Measurements from ENCODE around the gene RPTOR.

The RPTOR gene

DNA sequence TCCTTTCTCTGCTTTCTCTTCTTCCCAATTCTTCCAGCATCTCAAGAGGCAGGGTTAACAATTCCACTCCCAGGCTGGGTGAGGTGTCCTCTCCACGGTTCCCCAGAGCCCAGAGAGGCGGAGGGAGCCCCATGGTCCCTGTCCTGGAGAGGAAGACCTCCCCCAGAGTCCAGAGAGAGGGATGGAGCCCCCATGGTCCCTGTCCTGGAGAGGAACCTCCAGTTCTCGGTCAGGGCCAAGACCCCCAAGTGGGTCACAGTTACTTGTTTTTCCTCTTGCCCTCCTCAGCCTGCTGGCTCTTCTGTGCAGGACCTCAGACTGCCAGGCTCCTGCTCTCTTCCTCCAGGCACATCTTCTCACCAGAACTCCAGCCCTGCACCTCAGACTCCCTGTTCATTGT, 135.2 kb downstream of the RPTOR start (continued):
- TF ChIP-seq, protein P1, sequence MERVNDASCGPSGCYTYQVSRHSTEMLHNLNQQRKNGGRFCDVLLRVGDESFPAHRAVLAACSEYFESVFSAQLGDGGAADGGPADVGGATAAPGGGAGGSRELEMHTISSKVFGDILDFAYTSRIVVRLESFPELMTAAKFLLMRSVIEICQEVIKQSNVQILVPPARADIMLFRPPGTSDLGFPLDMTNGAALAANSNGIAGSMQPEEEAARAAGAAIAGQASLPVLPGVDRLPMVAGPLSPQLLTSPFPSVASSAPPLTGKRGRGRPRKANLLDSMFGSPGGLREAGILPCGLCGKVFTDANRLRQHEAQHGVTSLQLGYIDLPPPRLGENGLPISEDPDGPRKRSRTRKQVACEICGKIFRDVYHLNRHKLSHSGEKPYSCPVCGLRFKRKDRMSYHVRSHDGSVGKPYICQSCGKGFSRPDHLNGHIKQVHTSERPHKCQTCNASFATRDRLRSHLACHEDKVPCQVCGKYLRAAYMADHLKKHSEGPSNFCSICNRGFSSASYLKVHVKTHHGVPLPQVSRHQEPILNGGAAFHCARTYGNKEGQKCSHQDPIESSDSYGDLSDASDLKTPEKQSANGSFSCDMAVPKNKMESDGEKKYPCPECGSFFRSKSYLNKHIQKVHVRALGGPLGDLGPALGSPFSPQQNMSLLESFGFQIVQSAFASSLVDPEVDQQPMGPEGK (CRISPR knock-in tag; IDR thresholded peaks at IDR 0.05; ENCODE audit: borderline replicate concordance): no peak

DNA sequence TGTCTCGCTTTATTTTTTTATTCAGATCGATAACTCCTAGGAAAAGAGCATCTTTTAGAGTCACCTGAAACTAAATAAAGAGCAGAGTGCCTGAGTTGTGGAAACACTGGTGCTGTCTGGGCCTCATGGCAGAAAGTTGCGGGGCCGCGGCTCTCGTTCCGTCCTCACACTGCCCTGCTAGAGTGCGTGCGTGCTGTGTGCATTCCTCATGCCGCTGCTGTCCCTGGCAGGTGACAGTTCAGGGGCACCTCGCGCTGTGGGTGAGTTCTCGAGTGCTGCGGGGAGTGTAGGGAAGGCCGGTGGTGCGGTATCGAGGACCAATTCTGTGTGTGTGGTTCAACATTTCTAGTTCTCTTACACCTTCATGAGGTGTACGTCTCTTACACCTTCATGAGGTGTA, 136.6 kb downstream of the RPTOR start:
- TF ChIP-seq GLIS3 (CRISPR knock-in tag; IDR thresholded peaks at IDR 0.05) (no peak), ZNF8 (CRISPR knock-in tag; IDR thresholded peaks at IDR 0.05) (no peak), BACH2 (CRISPR knock-in tag; IDR thresholded peaks at IDR 0.05; ENCODE audit: borderline replicate concordance) (no peak), SNAI2 (CRISPR knock-in tag; IDR thresholded peaks at IDR 0.05) (no peak), TOX (CRISPR knock-in tag; IDR thresholded peaks at IDR 0.05; ENCODE audit: borderline replicate concordance) (no peak), RARB (CRISPR knock-in tag; IDR thresholded peaks at IDR 0.05) (no peak), ESRRG (CRISPR knock-in tag; IDR thresholded peaks at IDR 0.05) (no peak), OSR1 (CRISPR knock-in tag; IDR thresholded peaks at IDR 0.05) (no peak), ZFP3 (CRISPR knock-in tag; IDR thresholded peaks at IDR 0.05) (no peak), ZNF70 (CRISPR knock-in tag; IDR thresholded peaks at IDR 0.05) (no peak), ISL1 (CRISPR knock-in tag; IDR thresholded peaks at IDR 0.05) (no peak), CSDC2 (CRISPR knock-in tag; IDR thresholded peaks at IDR 0.05) (no peak), ZFP30 (CRISPR knock-in tag; IDR thresholded peaks at IDR 0.05) (no peak)
- TF ChIP-seq, protein P2, sequence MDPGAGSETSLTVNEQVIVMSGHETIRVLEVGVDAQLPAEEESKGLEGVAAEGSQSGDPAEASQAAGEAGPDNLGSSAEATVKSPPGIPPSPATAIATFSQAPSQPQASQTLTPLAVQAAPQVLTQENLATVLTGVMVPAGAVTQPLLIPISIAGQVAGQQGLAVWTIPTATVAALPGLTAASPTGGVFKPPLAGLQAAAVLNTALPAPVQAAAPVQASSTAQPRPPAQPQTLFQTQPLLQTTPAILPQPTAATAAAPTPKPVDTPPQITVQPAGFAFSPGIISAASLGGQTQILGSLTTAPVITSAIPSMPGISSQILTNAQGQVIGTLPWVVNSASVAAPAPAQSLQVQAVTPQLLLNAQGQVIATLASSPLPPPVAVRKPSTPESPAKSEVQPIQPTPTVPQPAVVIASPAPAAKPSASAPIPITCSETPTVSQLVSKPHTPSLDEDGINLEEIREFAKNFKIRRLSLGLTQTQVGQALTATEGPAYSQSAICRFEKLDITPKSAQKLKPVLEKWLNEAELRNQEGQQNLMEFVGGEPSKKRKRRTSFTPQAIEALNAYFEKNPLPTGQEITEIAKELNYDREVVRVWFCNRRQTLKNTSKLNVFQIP (CRISPR knock-in tag; IDR thresholded peaks at IDR 0.05; ENCODE audit: borderline replicate concordance, low read depth): no peak
- TF ChIP-seq, protein P3, sequence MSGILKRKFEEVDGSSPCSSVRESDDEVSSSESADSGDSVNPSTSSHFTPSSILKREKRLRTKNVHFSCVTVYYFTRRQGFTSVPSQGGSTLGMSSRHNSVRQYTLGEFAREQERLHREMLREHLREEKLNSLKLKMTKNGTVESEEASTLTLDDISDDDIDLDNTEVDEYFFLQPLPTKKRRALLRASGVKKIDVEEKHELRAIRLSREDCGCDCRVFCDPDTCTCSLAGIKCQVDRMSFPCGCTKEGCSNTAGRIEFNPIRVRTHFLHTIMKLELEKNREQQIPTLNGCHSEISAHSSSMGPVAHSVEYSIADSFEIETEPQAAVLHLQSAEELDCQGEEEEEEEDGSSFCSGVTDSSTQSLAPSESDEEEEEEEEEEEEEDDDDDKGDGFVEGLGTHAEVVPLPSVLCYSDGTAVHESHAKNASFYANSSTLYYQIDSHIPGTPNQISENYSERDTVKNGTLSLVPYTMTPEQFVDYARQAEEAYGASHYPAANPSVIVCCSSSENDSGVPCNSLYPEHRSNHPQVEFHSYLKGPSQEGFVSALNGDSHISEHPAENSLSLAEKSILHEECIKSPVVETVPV (CRISPR knock-in tag; IDR thresholded peaks at IDR 0.05): no peak
- TF ChIP-seq, protein P1 (CRISPR knock-in tag; IDR thresholded peaks at IDR 0.05; ENCODE audit: borderline replicate concordance): no peak
- ATAC-seq: no peak

DNA sequence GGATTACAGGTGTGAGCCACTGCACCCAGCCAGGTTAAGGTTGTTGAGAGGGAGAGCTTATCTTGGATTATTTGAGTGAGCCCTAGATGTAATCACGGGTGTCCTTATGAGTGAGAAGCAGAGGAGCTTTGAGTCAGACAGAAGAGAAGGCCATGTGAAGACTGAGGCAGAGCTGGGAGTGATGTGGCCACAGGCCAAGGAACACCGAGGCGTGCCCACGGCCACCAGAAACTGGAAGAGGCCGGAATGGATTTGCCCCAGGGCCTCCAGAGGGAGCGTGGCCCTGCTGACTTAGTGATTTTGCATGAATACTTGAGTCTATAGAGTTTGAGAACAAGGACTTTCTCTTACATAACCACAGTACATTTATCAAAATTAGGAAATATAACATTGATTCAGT, 137.7 kb downstream of the RPTOR start:
- ATAC-seq: no peak

More for the DNA sequence above, 137.7 kb downstream of the RPTOR start:
- TF ChIP-seq ZC3H10 (CRISPR knock-in tag; IDR thresholded peaks at IDR 0.05) (no peak), ZNF565 (CRISPR knock-in tag; conservative IDR thresholded peaks at IDR 0.05; ENCODE audit: low read depth) (no peak), ZFP3 (CRISPR knock-in tag; IDR thresholded peaks at IDR 0.05) (no peak), ZFP30 (CRISPR knock-in tag; IDR thresholded peaks at IDR 0.05) (no peak), ZNF70 (CRISPR knock-in tag; IDR thresholded peaks at IDR 0.05) (no peak)
- TF ChIP-seq, protein P4, sequence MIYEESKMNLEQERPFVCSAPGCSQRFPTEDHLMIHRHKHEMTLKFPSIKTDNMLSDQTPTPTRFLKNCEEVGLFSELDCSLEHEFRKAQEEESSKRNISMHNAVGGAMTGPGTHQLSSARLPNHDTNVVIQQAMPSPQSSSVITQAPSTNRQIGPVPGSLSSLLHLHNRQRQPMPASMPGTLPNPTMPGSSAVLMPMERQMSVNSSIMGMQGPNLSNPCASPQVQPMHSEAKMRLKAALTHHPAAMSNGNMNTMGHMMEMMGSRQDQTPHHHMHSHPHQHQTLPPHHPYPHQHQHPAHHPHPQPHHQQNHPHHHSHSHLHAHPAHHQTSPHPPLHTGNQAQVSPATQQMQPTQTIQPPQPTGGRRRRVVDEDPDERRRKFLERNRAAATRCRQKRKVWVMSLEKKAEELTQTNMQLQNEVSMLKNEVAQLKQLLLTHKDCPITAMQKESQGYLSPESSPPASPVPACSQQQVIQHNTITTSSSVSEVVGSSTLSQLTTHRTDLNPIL (CRISPR knock-in tag; IDR thresholded peaks at IDR 0.05; ENCODE audit: low read depth): no peak
- TF ChIP-seq, protein P2 (CRISPR knock-in tag; IDR thresholded peaks at IDR 0.05; ENCODE audit: borderline replicate concordance, low read depth): no peak

All from SK-N-SH treated with all-trans-retinoic acid at 6 μM for 48 hours (cell line).